ENCODE measurements around the gene SDK2.

Gene SDK2

DNA sequence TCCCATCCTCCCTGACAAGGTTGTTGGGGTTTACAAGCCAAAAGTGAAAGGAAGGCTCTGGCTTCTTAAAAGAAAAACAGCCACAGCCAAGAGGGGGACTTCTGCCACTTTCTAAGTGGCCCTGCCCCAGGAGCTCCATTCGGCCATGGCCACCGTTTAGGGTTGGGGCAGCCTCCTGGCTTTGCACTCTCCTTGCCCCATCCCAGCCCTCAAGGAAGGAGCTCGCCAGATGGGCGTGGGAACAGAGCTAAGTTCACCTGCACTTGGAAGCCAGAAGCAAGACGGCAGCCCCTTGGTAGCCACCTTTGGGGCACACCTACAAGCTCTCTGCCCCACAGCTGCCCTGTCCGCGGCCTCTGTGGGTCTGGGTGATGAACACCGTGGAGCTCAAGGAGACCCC is 210.1 kb downstream of the SDK2 start:
- Histone ChIP-seq H3K36me3 (ENCODE audit: control insufficient read depth in 2 of 2, insufficient read depth in 1 of 2, low read length in 2 of 2) (peaks cover 0 to 2% of the 10 kb centered on the region in 2 experiments; a peak in 1 of 3 replicates), H3K27ac (ENCODE audit: extremely low read depth, low read depth, low read length) (no peak overlapping the region), H3K4me1 (ENCODE audit: control insufficient read depth, insufficient read depth, low read length) (peaks cover 6% of the 10 kb centered on the region), H3K4me3 (ENCODE audit: low read depth, low read length) (no peak overlapping the region), H3K9me3 (ENCODE audit: control insufficient read depth, insufficient read depth, low read depth, low read length) (no peaks in the 10 kb centered on the region)
- ChIA-PET CTCF (interaction anchor here (1.6 kb wide), 1 partner anchor 179 kb away, joined by 3 read pairs; no protein-coding TSS in a partner anchor), POLR2A (no interaction called here)
- TF ChIP-seq KLF1 (tag by site-specific recombination; IDR thresholded peaks at IDR 0.05), result no peak
- TF ChIP-seq ZNF473 (tag by site-specific recombination; IDR thresholded peaks at IDR 0.05), result no peak

DNA sequence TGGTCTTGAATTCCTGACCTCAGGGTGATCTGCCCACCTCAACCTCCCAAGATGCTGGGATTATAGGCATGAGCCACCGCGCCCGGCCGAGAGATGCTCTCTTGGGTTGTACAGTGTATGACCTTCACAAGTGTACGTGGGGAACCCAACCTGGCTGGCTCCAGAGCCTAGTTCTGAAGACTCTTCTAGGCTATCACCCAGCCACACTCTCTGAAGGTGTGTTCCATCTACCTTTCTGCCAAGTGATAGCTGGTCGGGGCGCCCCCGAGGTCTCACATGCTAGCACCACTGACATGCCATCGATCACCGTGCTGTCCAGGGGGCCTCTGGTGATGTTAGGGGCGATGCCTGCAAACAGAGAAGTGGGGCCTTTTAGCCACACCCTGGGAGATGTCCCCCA is 210.7 kb downstream of the SDK2 start:
- ChIA-PET POLR2A (no interaction called here), CTCF (interaction anchor here (1.6 kb wide), 1 partner anchor 178 kb away, joined by 3 read pairs; no protein-coding TSS in a partner anchor)
- Histone ChIP-seq H3K4me3 (ENCODE audit: low read depth, low read length) (no peak overlapping the region), H3K36me3 (ENCODE audit: control insufficient read depth in 2 of 2, insufficient read depth in 1 of 2, low read length in 2 of 2) (peaks cover 0 to 2% of the 10 kb centered on the region in 2 experiments; a peak in 1 of 3 replicates), H3K9me3 (ENCODE audit: control insufficient read depth, insufficient read depth, low read depth, low read length) (no peaks in the 10 kb centered on the region), H3K4me1 (ENCODE audit: control insufficient read depth, insufficient read depth, low read length) (peaks cover 6% of the 10 kb centered on the region), H3K27ac (ENCODE audit: extremely low read depth, low read depth, low read length) (no peak overlapping the region)
- TF ChIP-seq, protein P1, sequence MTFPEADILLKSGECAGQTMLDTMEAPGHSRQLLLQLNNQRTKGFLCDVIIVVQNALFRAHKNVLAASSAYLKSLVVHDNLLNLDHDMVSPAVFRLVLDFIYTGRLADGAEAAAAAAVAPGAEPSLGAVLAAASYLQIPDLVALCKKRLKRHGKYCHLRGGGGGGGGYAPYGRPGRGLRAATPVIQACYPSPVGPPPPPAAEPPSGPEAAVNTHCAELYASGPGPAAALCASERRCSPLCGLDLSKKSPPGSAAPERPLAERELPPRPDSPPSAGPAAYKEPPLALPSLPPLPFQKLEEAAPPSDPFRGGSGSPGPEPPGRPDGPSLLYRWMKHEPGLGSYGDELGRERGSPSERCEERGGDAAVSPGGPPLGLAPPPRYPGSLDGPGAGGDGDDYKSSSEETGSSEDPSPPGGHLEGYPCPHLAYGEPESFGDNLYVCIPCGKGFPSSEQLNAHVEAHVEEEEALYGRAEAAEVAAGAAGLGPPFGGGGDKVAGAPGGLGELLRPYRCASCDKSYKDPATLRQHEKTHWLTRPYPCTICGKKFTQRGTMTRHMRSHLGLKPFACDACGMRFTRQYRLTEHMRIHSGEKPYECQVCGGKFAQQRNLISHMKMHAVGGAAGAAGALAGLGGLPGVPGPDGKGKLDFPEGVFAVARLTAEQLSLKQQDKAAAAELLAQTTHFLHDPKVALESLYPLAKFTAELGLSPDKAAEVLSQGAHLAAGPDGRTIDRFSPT (tag by site-specific recombination; IDR thresholded peaks at IDR 0.05), result no peak
- TF ChIP-seq KLF16 (tag by site-specific recombination; IDR thresholded peaks at IDR 0.05) (no peak), YY1 (tag by site-specific recombination; IDR thresholded peaks at IDR 0.05) (no peak), ZNF132 (tag by site-specific recombination; IDR thresholded peaks at IDR 0.05; ENCODE audit: borderline replicate concordance) (no peak), ZNF350 (tag by site-specific recombination; IDR thresholded peaks at IDR 0.05) (no peak), ZNF544 (tag by site-specific recombination; IDR thresholded peaks at IDR 0.05) (no peak), ZNF146 (tag by site-specific recombination; IDR thresholded peaks at IDR 0.05) (no peak), ZBTB20 (tag by site-specific recombination; IDR thresholded peaks at IDR 0.05) (no peak), GLI2 (tag by site-specific recombination; IDR thresholded peaks at IDR 0.05; ENCODE audit: borderline replicate concordance, low read depth) (no peak), ZNF19 (tag by site-specific recombination; IDR thresholded peaks at IDR 0.05; ENCODE audit: low read depth) (no peak), GLIS2 (tag by site-specific recombination; IDR thresholded peaks at IDR 0.05) (no peak), ZNF610 (tag by site-specific recombination; IDR thresholded peaks at IDR 0.05; ENCODE audit: borderline replicate concordance) (no peak), ZNF214 (tag by site-specific recombination; IDR thresholded peaks at IDR 0.05; ENCODE audit: borderline replicate concordance) (no peak), KLF9 (tag by site-specific recombination; IDR thresholded peaks at IDR 0.05; ENCODE audit: low read depth) (no peak), GFI1B (tag by site-specific recombination; IDR thresholded peaks at IDR 0.05) (no peak), KLF8 (tag by site-specific recombination; IDR thresholded peaks at IDR 0.05) (no peak), ZNF624 (tag by site-specific recombination; IDR thresholded peaks at IDR 0.05) (no peak), BCL11A (tag by site-specific recombination; IDR thresholded peaks at IDR 0.05; ENCODE audit: low read depth) (no peak)
- TF ChIP-seq, protein P2, sequence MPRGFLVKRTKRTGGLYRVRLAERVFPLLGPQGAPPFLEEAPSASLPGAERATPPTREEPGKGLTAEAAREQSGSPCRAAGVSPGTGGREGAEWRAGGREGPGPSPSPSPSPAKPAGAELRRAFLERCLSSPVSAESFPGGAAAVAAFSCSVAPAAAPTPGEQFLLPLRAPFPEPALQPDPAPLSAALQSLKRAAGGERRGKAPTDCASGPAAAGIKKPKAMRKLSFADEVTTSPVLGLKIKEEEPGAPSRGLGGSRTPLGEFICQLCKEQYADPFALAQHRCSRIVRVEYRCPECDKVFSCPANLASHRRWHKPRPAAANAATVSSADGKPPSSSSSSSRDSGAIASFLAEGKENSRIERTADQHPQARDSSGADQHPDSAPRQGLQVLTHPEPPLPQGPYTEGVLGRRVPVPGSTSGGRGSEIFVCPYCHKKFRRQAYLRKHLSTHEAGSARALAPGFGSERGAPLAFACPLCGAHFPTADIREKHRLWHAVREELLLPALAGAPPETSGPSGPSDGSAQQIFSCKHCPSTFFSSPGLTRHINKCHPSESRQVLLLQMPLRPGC (tag by site-specific recombination; IDR thresholded peaks at IDR 0.05), result no peak
